Activated naive CD4-positive, alpha-beta T cell treated with anti-CD3 and anti-CD28 coated beads, Interleukin-2, amount 50 U/mL, for 24 hours (primary cell): Measurements from ENCODE around the gene DRGX.

Source experiments
- H3K27ac Mint-ChIP-seq: one replicate; pipeline ENCODE4 v1.8.0; 2021; ENCODE audit warnings: mild to moderate bottlenecking, mixed read lengths
- H3K27me3 Mint-ChIP-seq: one replicate; pipeline ENCODE4 v1.8.0; 2021; ENCODE audit warnings: mixed read lengths
- H3K36me3 Mint-ChIP-seq: one replicate; pipeline ENCODE4 v1.8.0; 2021; ENCODE audit warnings: mixed read lengths
- H3K4me1 Mint-ChIP-seq: one replicate; pipeline ENCODE4 v1.8.0; 2021; ENCODE audit warnings: mixed read lengths
- H3K4me3 Mint-ChIP-seq: one replicate; pipeline ENCODE4 v1.8.0; 2021; ENCODE audit warnings: mild to moderate bottlenecking, mixed read lengths
- H3K9me3 Mint-ChIP-seq: one replicate; pipeline ENCODE4 v1.8.0; 2021; ENCODE audit warnings: mixed read lengths

Gene DRGX

DNA sequence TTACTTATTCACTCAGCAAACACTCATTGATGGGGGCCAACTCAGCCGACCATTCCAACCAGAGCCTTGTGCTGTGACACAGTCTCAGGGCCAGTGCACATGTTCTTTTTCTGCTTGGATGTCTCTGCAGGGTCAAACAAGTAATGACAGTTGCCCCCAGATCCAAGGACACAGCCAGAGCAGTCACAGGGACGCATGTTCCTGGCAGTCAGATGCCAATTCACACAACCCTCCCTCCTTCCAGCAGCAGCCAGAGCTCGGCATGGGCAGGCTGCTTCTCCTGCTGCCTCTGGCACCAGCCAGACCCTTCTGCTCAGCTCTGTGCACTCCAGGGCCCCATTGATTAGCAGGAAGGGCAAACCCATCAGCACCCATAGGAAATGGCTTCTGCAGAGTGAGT is 20.3 kb downstream of the DRGX start:
- no peaks in the 10 kb centered on the region for H3K9me3 Mint-ChIP-seq
- no peak overlapping the region for H3K27ac Mint-ChIP-seq
- no peaks in the 10 kb centered on the region for H3K36me3 Mint-ChIP-seq
- no peak overlapping the region for H3K4me3 Mint-ChIP-seq
- no peaks in the 10 kb centered on the region for H3K4me1 Mint-ChIP-seq
- peaks cover 3% of the 10 kb centered on the region for H3K27me3 Mint-ChIP-seq

DNA sequence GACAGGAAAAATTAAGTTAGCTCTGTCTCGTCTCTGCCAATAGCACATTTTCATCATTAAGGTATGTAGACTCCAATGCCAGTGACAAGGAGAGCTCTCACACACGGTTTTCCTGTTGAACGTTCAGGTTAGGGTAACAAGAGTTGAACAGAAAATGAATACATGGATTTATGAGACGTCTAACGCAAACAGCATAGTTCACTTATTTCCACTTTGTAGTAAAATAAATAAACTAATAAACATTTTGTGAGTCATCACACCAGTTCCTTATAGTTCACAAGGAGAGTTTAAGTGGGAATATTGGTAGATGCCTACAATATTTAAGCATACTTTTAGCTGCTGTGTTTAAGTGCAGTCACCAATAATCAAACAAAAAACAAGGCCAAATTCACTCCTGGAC is 21.1 kb downstream of the DRGX start:
- Mint-ChIP-seq H3K27ac (no peak overlapping the region), H3K4me3 (no peak overlapping the region), H3K27me3 (peaks cover 3% of the 10 kb centered on the region), H3K4me1 (no peaks in the 10 kb centered on the region), H3K9me3 (no peaks in the 10 kb centered on the region), H3K36me3 (no peaks in the 10 kb centered on the region)

DNA sequence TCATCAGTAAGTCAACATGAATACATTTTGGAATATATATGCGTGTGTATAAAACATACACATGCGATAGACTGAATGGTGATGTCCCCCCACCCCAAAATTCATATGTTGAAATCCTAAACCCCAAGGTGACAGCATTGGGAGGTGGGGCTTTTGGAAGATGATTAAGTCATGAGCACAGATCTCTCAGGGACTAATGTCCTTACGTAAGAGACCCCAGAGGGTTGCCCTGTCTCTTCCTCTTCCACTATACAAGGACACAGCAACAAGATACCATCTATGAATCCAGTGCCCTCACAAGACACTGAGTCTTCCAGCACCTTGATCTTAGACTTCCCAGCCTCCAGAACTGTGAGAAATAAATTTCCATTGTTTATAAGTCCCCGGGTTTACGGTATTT is 22.5 kb downstream of the DRGX start:
- no peak overlapping the region for H3K4me3 Mint-ChIP-seq
- H3K27ac Mint-ChIP-seq: no peak overlapping the region
- no peaks in the 10 kb centered on the region for H3K4me1 Mint-ChIP-seq
- peaks cover 3% of the 10 kb centered on the region for H3K27me3 Mint-ChIP-seq
- no peaks in the 10 kb centered on the region for H3K9me3 Mint-ChIP-seq
- no peaks in the 10 kb centered on the region for H3K36me3 Mint-ChIP-seq

DNA sequence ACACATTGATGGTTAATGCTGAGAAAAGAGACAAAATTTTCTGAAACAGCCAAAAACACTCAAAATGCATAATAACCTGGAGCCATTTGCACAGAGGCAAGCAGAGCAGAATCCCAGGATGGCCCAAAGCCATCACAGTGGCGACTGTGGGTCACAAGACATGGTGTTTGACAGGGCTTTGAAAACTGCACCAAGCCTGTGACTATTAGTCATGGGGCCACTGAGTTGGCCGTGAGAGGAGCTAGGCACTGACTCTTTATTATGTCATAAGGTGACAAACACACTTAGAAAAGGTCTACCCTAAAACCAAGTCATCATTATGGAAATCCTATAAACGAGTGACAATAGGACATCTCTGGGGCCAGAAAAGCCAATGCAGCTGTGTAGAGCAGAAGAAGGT is 23.9 kb downstream of the DRGX start:
- no peaks in the 10 kb centered on the region for H3K4me1 Mint-ChIP-seq
- peaks cover 3% of the 10 kb centered on the region for H3K27me3 Mint-ChIP-seq
- H3K27ac Mint-ChIP-seq: no peak overlapping the region
- H3K9me3 Mint-ChIP-seq: no peaks in the 10 kb centered on the region
- no peak overlapping the region for H3K4me3 Mint-ChIP-seq
- H3K36me3 Mint-ChIP-seq: no peaks in the 10 kb centered on the region

DNA sequence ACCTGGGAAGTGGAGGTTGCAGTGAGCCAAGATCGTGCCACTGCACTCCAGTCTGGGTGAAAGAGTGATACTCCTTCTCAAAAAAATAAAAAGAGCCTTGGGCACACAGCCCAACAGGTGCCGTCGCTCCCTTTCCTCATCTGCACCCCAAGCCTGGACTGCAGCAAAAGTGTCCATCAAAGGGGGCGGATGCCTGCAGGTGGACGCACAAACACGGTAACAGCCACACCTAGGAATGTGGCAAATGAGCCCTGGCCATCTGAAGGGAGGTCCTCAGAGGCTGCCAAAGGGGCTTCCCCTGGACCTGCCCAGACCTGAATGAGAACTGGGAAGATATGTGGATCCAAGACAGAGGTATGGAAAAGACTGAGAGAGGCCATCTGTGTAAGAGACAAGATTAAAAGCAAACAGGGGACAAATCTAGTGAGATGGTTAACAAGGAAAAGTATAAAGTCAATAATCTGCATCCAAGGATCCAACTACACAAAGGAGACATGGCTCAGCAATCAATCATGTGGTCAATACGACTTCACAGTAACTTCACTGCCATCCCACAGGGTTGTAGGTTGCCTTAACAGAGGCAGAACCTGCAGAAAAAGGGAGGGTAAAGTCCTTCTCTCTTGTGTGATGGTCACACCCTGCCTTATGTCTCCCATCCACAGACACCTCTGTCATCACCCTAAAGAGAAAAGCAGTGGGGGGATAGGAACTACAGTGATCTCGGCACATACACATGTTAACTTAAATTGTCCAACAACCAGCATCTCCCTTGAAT is 25.4 kb downstream of the DRGX start:
- H3K4me1 Mint-ChIP-seq: no peaks in the 10 kb centered on the region
- no peaks in the 10 kb centered on the region for H3K9me3 Mint-ChIP-seq
- H3K4me3 Mint-ChIP-seq: no peak overlapping the region
- no peak overlapping the region for H3K27ac Mint-ChIP-seq
- no peaks in the 10 kb centered on the region for H3K36me3 Mint-ChIP-seq
- peaks cover 3% of the 10 kb centered on the region for H3K27me3 Mint-ChIP-seq

DNA sequence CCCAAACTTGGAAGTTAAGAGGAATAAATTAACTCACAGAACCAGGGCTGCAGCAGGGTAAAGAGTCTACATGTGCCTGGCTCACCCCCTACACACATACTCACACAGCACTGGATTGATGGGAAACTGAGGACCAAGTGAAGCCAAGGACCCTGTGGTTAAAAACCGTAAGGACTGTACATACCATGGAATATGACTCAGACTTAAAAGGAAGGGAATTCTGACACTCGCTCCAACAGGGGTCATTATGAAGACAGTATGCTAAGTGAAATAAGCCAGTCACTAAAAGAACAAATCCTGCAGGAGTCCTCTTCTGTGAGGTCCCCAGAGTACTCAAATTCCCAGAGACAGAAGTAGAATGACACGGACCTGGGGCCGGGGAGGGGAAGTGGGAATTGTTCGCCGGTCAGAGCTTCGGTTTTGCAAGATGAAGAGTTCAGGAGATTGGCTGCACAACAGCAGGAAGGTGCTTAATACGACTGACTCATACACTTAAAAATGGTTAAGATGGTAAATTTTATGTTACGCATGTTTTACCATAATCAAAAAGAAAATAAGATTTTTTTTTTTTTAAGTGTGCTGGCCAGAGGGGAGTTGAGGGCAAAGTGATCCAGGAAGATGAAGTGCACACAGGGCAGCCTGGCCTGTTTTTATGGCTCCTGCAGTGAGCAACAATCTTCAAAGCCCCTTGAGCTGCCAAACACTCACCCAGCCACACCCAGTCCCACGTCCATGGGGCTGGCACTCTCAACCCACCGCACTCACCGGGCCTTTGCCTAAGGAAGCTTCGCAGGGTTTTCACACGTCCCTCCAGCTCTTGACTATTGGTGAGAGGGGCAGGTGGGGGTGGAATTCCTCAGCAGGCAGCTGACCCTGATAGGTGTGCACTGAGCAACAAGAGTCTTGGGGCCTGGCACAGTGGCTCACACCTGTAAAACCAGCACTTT is 26.4 kb downstream of the DRGX start:
- Mint-ChIP-seq H3K4me1 (no peaks in the 10 kb centered on the region), H3K9me3 (no peaks in the 10 kb centered on the region), H3K27me3 (peaks cover 3% of the 10 kb centered on the region), H3K27ac (no peak overlapping the region), H3K36me3 (no peaks in the 10 kb centered on the region), H3K4me3 (no peak overlapping the region)

DNA sequence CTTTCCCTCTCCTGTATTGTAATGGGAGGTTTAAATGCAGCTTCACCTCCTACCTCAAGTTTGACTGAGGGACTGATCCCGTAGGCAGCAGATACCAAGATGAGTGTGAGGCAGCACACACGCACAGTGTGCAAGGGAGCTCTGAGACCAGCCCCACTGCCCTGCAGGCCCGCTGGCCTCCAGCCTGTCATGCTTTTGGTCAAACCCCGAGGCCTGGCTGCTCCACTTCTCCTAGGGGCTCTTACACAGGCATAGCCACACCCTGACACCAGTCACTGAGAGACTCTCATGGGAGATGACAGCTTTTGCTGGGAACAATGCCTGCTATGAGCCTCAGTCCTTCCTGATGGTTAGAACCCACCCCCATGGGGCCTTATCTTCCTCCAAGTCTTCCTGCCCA is 27.6 kb downstream of the DRGX start:
- Mint-ChIP-seq H3K4me1 (no peaks in the 10 kb centered on the region), H3K9me3 (no peaks in the 10 kb centered on the region), H3K4me3 (no peak overlapping the region), H3K36me3 (no peaks in the 10 kb centered on the region), H3K27ac (no peak overlapping the region), H3K27me3 (peaks cover 1% of the 10 kb centered on the region)

DNA sequence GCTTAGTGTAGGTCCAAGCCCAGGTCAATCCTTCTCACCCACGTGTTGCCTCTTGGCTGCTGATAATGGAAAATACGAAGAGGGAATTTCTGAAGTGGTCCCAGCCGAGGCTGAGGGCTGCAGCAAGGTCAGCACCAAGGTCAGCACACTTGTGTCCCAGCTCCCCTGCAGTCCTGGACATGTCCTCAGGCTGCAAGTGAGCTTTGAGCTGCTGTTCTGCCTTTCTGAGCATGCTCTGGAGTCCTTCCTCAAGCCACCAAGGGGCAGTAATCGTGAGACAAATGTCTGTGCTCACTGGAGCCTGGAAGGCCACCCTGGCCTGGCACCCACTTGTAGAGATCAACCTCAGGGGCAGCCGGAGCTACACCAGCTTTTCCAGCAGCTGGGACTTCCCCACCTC is 28.3 kb downstream of the DRGX start:
- H3K27ac Mint-ChIP-seq: no peak overlapping the region
- H3K4me1 Mint-ChIP-seq: no peaks in the 10 kb centered on the region
- H3K27me3 Mint-ChIP-seq: peaks cover under 1% of the 10 kb centered on the region
- no peaks in the 10 kb centered on the region for H3K36me3 Mint-ChIP-seq
- no peaks in the 10 kb centered on the region for H3K9me3 Mint-ChIP-seq
- no peak overlapping the region for H3K4me3 Mint-ChIP-seq

DNA sequence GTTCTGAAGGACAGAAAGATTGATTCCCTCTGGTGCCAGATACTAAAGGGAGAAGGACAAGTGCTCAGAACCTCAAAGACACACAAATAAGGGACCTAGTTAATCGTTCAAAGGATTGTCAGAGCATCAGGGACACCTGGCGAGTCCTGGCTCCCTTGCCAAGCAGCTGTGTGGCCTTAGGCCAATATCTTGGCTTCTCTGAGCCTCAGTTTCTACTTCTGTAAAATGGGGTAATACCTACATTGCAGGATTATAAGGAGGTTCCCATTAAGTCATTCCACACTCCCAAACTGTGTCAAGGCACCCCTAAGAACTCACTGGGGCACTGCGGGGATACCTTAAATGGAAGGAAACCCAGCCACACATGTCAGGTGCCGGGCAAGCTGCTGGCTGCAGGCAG is 29.4 kb downstream of the DRGX start:
- H3K27me3 Mint-ChIP-seq: no peaks in the 10 kb centered on the region
- no peaks in the 10 kb centered on the region for H3K4me1 Mint-ChIP-seq
- H3K27ac Mint-ChIP-seq: no peak overlapping the region
- H3K4me3 Mint-ChIP-seq: no peak overlapping the region
- no peaks in the 10 kb centered on the region for H3K9me3 Mint-ChIP-seq
- no peaks in the 10 kb centered on the region for H3K36me3 Mint-ChIP-seq

DNA sequence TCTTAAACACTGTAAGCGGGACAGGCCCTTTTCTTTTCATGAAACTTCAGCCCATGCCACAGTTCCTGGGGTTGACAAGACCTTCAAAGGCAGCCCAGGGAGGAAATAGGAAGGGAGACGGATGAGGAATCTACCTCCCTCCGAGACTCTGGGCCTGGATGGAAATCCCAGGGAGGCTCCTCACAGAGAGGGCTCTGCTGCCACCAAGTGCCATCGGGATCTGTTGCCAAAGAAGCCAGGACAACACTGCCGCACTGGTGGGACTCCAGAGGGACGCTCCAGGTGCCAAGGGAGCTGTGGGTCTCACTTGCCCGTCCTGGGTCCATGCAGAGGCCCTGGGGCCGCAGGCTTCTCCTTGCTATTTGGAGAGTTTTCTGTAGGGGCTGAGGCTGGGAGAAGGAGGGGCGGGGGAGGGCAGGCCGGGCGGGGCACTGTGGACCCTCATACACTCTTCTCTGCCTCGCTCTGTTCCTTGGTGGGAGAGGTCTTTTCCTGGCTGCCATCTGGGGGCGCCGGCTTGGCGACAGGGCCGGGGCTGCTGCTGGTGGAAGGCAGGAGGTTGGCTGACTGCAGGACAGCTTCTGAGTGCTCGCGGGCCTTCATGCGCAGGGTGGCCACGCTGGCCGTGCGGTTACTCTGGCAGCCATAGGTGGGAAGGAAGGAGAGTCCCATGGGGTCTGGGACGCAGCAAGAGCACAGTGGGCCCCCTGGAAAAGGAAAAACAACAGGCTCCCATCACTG is 30.0 kb downstream of the DRGX start:
- H3K27me3 Mint-ChIP-seq: no peaks in the 10 kb centered on the region
- no peaks in the 10 kb centered on the region for H3K36me3 Mint-ChIP-seq
- no peak overlapping the region for H3K27ac Mint-ChIP-seq
- no peaks in the 10 kb centered on the region for H3K4me1 Mint-ChIP-seq
- no peak overlapping the region for H3K4me3 Mint-ChIP-seq
- H3K9me3 Mint-ChIP-seq: no peaks in the 10 kb centered on the region

DNA sequence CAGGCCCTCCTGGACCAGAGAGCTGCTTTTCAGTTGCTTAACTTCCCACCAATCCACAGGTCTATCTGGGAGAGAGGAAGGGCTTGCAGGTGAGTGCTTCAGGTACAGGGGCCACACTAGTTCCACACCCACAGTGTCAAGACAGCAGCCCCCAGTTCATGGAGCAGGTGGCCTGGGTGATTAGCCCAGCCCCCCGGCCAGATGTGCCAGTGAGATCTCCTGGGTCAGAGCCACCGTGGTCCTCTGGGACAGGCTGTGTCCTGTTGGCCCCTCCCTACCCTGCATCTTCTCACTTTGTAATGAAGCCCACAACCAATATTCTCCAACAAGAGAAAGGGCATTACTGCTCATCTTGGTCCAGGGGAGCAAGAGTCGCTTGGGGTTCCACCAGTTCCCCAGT is 30.6 kb downstream of the DRGX start:
- no peaks in the 10 kb centered on the region for H3K36me3 Mint-ChIP-seq
- no peaks in the 10 kb centered on the region for H3K27me3 Mint-ChIP-seq
- no peaks in the 10 kb centered on the region for H3K9me3 Mint-ChIP-seq
- H3K4me3 Mint-ChIP-seq: no peak overlapping the region
- no peak overlapping the region for H3K27ac Mint-ChIP-seq
- H3K4me1 Mint-ChIP-seq: no peaks in the 10 kb centered on the region

DNA sequence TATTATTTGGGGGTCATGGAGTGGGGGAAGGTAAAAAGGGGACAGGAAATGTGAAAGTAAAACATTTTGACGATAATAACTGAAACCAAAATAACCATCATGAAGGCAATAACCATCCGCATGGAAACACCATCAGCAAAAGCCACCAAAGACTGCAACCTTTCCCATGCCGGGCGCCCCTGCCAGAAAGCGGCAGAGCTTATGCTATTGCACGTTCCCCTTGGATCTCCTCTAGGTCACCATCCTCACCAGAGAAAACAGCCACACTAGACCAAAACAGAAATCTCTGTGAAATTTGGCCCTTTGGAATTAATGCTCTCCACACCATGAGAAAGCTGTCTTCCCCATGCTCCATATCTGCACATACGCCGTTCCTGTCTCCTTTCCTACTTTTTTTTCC is 31.1 kb downstream of the DRGX start:
- Mint-ChIP-seq H3K27ac (no peak overlapping the region), H3K4me1 (no peaks in the 10 kb centered on the region), H3K9me3 (no peaks in the 10 kb centered on the region), H3K4me3 (no peak overlapping the region), H3K27me3 (no peaks in the 10 kb centered on the region), H3K36me3 (no peaks in the 10 kb centered on the region)

DNA sequence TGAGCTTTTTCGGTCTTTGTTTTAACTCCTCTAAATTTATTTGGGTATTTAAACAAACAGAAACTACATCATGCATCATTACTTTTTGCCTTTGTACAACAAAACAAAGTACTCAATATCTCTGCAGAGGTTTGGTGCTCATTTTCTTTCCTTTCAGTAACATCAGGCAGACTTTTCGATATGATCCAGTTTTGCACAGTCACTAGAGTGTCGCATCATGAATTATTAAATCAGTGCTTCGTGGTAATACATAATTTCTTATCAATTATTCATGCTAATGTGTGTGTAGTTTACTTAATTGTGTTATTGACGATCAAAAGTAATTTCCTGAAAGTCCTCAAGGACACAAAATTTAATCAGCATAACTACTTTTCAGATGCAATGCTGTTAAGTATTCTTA is 31.8 kb downstream of the DRGX start:
- H3K4me1 Mint-ChIP-seq: no peaks in the 10 kb centered on the region
- no peak overlapping the region for H3K27ac Mint-ChIP-seq
- no peak overlapping the region for H3K4me3 Mint-ChIP-seq
- no peaks in the 10 kb centered on the region for H3K36me3 Mint-ChIP-seq
- H3K9me3 Mint-ChIP-seq: no peaks in the 10 kb centered on the region
- peaks cover 2% of the 10 kb centered on the region for H3K27me3 Mint-ChIP-seq

DNA sequence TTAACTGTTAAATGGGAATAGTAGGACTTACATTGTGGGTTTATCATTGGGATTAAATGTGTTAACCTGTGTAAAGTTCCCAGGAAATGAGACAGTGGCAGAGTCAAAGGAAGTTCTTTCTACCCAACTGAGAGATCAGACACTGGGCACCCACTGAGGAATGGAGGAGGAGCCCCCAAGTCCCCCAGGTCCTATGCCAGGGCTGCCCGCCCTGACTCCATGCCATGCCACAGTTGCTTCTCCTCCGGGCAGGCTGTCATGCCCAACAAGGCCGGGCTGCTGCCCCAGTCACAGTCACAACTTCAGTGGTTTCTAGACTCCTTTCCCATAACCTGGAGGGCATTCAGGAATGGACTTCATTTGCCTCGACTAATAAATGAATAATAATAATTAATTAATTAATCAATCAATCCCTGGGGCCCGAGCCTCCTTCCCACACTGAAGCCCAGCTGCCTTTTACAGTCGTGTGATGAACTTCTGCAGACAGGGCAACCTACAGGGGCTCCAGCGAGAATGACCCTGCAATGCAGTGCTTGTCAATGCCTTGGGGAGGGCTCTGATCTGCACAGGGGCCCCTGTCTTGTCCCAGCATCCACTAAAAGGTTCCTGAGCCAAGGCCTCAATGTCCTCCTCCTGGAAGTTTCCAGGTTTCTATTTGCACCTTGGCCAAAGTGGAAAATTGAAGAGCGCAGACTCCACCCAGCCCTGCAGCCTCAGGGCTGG is 32.4 kb downstream of the DRGX start:
- H3K36me3 Mint-ChIP-seq: no peaks in the 10 kb centered on the region
- no peaks in the 10 kb centered on the region for H3K4me1 Mint-ChIP-seq
- H3K27me3 Mint-ChIP-seq: peaks cover 3% of the 10 kb centered on the region
- H3K27ac Mint-ChIP-seq: no peak overlapping the region
- H3K9me3 Mint-ChIP-seq: no peaks in the 10 kb centered on the region
- no peak overlapping the region for H3K4me3 Mint-ChIP-seq

DNA sequence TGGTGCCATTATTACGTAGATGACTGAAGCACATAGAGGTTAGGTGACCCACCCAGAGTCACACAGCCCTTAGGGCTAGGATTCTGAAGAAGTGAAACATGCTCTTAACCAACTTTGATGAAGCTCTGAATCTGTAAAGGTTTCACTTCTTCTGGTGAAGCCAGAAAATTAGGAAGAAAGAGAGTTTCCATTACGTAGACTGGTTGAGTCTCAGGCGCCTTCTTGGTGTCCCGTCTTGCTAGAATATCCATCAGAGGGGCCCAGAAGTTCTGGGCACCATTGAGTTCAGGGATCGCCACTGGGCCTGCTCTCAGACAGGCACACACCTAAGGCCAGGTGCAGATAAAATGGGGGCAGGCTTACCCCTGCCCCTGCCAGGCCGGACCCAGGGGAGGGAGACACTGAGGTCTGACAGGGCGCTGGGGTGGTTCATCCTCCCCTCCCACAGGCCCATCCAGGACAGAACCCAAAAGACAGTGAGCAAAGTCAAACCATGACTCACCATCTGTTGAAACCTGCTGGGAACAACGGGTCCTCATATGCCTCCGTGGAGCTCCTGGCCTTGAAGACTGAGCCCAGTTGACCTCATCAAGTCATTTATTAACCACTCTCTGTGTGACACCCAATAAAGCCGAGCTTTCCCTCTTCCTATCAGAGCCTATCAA is 33.2 kb downstream of the DRGX start:
- H3K27ac Mint-ChIP-seq: no peak overlapping the region
- no peaks in the 10 kb centered on the region for H3K36me3 Mint-ChIP-seq
- no peak overlapping the region for H3K4me3 Mint-ChIP-seq
- H3K9me3 Mint-ChIP-seq: no peaks in the 10 kb centered on the region
- H3K27me3 Mint-ChIP-seq: peaks cover 4% of the 10 kb centered on the region
- H3K4me1 Mint-ChIP-seq: no peaks in the 10 kb centered on the region
